WI38 (cell line): ENCODE measurements around the gene FMNL2.
A peak's percentile ranks its signal among the peaks of the same experiment; 100 is the strongest.

ENCODE experiments used
- H3K4me3 ChIP-seq: 2 replicates; pipeline ENCODE4 v1.5.1; 2011; ENCODE audit warnings: low read depth, mild to moderate bottlenecking, control low read depth, low read length
- CTCF ChIP-seq: IDR thresholded peaks from 2 replicates; pipeline ENCODE4 v1.5.1; 2012; ENCODE audit warnings: low read depth, mild to moderate bottlenecking, control low read depth, low read length

FMNL2 gene

GRCh38 chr2:152405206-152406118, 70.5 kb downstream of the FMNL2 start:
- no peak overlapping the region for H3K4me3 ChIP-seq
- TF ChIP-seq CTCF: no peak

- TF ChIP-seq CTCF: no peak
- no peak overlapping the region for H3K4me3 ChIP-seq
Measured at GRCh38 chr2:152406119-152406835, 71.3 kb downstream of the FMNL2 start.

GRCh38 chr2:152406836-152407161, 71.8 kb downstream of the FMNL2 start:
- H3K4me3 ChIP-seq: peak overlapping the region; percentile 45; the same call in 1 of the 2 replicates
- no peak for TF ChIP-seq CTCF

GRCh38 chr2:152407204-152407721, 72.3 kb downstream of the FMNL2 start:
- peak overlapping the region; percentile 45 for H3K4me3 ChIP-seq

GRCh38 chr2:152407806-152408205, 72.8 kb downstream of the FMNL2 start:
- no peak for TF ChIP-seq CTCF
- no peak overlapping the region for H3K4me3 ChIP-seq

More at GRCh38 chr2:152407204-152407721, 72.3 kb downstream of the FMNL2 start:
- TF ChIP-seq CTCF: no peak

GRCh38 chr2:152408254-152408653, 73.3 kb downstream of the FMNL2 start:
- no peak for TF ChIP-seq CTCF
- no peak overlapping the region for H3K4me3 ChIP-seq
